Trophoblast cell (in vitro differentiated cells and primary cell): ENCODE results near the gene RETREG3.

Source experiments
- DNase-seq, 2 donors: peaks; one replicate each; pipeline ENCODE4 v3.0.0-alpha.2; 2016
- H2AFZ ChIP-seq: 2 replicates; pipeline ENCODE4 v1.6.1; 2013; ENCODE audit warnings: low read length, moderate library complexity, mild to moderate bottlenecking; ENCODE audit not compliant: insufficient read depth, poor library complexity
- H2AK5ac ChIP-seq: 2 replicates; pipeline ENCODE4 v1.6.1; 2013; ENCODE audit warnings: mild to moderate bottlenecking, low read length
- H2BK120ac ChIP-seq: 2 replicates; pipeline ENCODE4 v1.6.1; 2013; ENCODE audit warnings: low read length, mild to moderate bottlenecking, moderate library complexity; ENCODE audit not compliant: insufficient read depth, poor library complexity
- H2BK12ac ChIP-seq: 2 replicates; pipeline ENCODE4 v1.6.1; 2013; ENCODE audit warnings: mild to moderate bottlenecking, low read length, moderate library complexity
- H2BK5ac ChIP-seq: 2 replicates; pipeline ENCODE4 v1.6.1; 2013; ENCODE audit warnings: low read length, low read depth, moderate library complexity, mild to moderate bottlenecking; ENCODE audit not compliant: poor library complexity
- H3K14ac ChIP-seq: 2 replicates; pipeline ENCODE4 v1.6.1; 2013; ENCODE audit warnings: mild to moderate bottlenecking, low read length
- H3K18ac ChIP-seq: 2 replicates; pipeline ENCODE4 v1.6.1; 2013; ENCODE audit warnings: mild to moderate bottlenecking, low read length
- H3K23ac ChIP-seq: 2 replicates; pipeline ENCODE4 v1.6.1; 2013; ENCODE audit warnings: low read length
- H3K27ac ChIP-seq: 2 replicates; pipeline ENCODE4 v1.5.1; 2013; ENCODE audit warnings: low read depth, mild to moderate bottlenecking, inconsistent platforms, low read length, moderate library complexity
- H3K27me3 ChIP-seq: 2 replicates; pipeline ENCODE4 v1.6.1; 2013; ENCODE audit warnings: inconsistent platforms, mild to moderate bottlenecking, low read length, moderate library complexity; ENCODE audit not compliant: insufficient read depth
- H3K36me3 ChIP-seq, 2 experiments: 1 replicate in 1 of 2; 2 replicates in 1 of 2; pipeline ENCODE4 v1.6.1; 2013; ENCODE audit warnings: low read length in 2 of 2, mild to moderate bottlenecking in 2 of 2, moderate library complexity in 1 of 2; ENCODE audit not compliant: insufficient read depth in 2 of 2, control insufficient read depth in 1 of 2
- H3K4ac ChIP-seq: 2 replicates; pipeline ENCODE4 v1.6.1; 2013; ENCODE audit warnings: low read depth, mild to moderate bottlenecking, low read length, moderate library complexity
- H3K4me1 ChIP-seq, 2 experiments: 1 replicate in 1 of 2; 2 replicates in 1 of 2; pipeline ENCODE4 v1.6.1; 2013; ENCODE audit warnings: low read length in 2 of 2, mild to moderate bottlenecking in 2 of 2, moderate library complexity in 1 of 2; ENCODE audit not compliant: insufficient read depth in 2 of 2, control insufficient read depth in 1 of 2
- H3K4me2 ChIP-seq: 2 replicates; pipeline ENCODE4 v1.6.1; 2013; ENCODE audit warnings: inconsistent platforms, mild to moderate bottlenecking, low read length, moderate library complexity
- H3K4me3 ChIP-seq: 2 replicates; pipeline ENCODE4 v1.5.1; 2013; ENCODE audit warnings: mild to moderate bottlenecking, low read depth, low read length, inconsistent platforms
- H3K79me1 ChIP-seq: one replicate; pipeline ENCODE4 v1.6.1; 2013; ENCODE audit warnings: low read length
- H3K79me2 ChIP-seq: 2 replicates; pipeline ENCODE4 v1.6.1; 2013; ENCODE audit warnings: low read length, mild to moderate bottlenecking; ENCODE audit not compliant: control insufficient read depth, insufficient read depth, poor library complexity
- H3K9ac ChIP-seq: 2 replicates; pipeline ENCODE4 v1.6.1; 2013; ENCODE audit warnings: mild to moderate bottlenecking, low read length
- H3K9me3 ChIP-seq: 2 replicates; pipeline ENCODE4 v1.6.1; 2013; ENCODE audit warnings: low read depth, mild to moderate bottlenecking, control low read depth, inconsistent platforms, low read length; ENCODE audit not compliant: insufficient read depth
- H4K12ac ChIP-seq: 2 replicates; pipeline ENCODE4 v1.6.1; 2013; ENCODE audit warnings: low read depth, mild to moderate bottlenecking, low read length, moderate library complexity
- H4K8ac ChIP-seq: 2 replicates; pipeline ENCODE4 v1.6.1; 2013; ENCODE audit warnings: low read depth, mild to moderate bottlenecking, low read length, moderate library complexity
- H4K91ac ChIP-seq: one replicate; pipeline ENCODE4 v1.6.1; 2013; ENCODE audit warnings: low read depth, mild to moderate bottlenecking, low read length, moderate library complexity
- WGBS: extraction: QIAGEN DNeasy Blood & Tissue Kit; methylation state at CpG from one replicate; pipeline ENCODE4 v1.1.7; 2013; ENCODE audit warnings: missing lambda C conversion rate; ENCODE audit not compliant: insufficient read length, insufficient coverage; ENCODE audit errors: extremely low coverage; 5-methylcytosine and 5-hydroxymethylcytosine counted together

The RETREG3 gene

GRCh38 chr17:42536372-42537155 is 72.6 kb downstream of the RETREG3 start:
- H2BK12ac ChIP-seq: peak overlapping the region; percentile 21
- H3K4me1 ChIP-seq: peaks cover 12 to 19% of the 10 kb centered on the region in 2 experiments
- H4K8ac ChIP-seq: peak overlapping the region; percentile 91
- H3K27me3 ChIP-seq: no peaks in the 10 kb centered on the region
- peak overlapping the region; percentile 78 for H3K4me3 ChIP-seq
- H4K91ac ChIP-seq: peak overlapping the region; percentile 95
- H3K18ac ChIP-seq: peak overlapping the region; percentile 96
- peak overlapping the region; percentile 96 for H3K14ac ChIP-seq
- DNase-seq: peak; percentile 71 to 77
- peak overlapping the region; percentile 84 for H3K4me2 ChIP-seq
- H3K23ac ChIP-seq: no peak overlapping the region
- peak overlapping the region; percentile 81 for H2BK5ac ChIP-seq
- peak overlapping the region; percentile 51 for H3K4ac ChIP-seq
- peak overlapping the region; percentile 42 for H2AK5ac ChIP-seq
- H3K9me3 ChIP-seq: no peaks in the 10 kb centered on the region
- peaks cover 4% of the 10 kb centered on the region for H3K79me2 ChIP-seq
- H2BK120ac ChIP-seq: peak overlapping the region; percentile 26
- peak overlapping the region; percentile 75 for H4K12ac ChIP-seq
- no CpG with 5 or more reads among the region's 65 CpGs for WGBS
- peak overlapping the region; percentile 60 for H3K9ac ChIP-seq
- H3K36me3 ChIP-seq: peaks cover 8 to 10% of the 10 kb centered on the region in 2 experiments
- H3K27ac ChIP-seq: peak overlapping the region; percentile 79
- H2AFZ ChIP-seq: peak overlapping the region; percentile 33
- peaks cover 17% of the 10 kb centered on the region for H3K79me1 ChIP-seq

GRCh38 chr17:42536048-42536371 is 73.2 kb downstream of the RETREG3 start, which contains the start of gene NAGLU:
TSS of gene NAGLU (plus strand) at chr17:42536241. CDS start at chr17:42536273, 32 bp downstream.
- H3K23ac ChIP-seq: no peak within 1 kb of the TSS
- DNase-seq: peak; percentile 90 to 92
- H3K14ac ChIP-seq: peak within 1 kb of the TSS; percentile 96
- peak within 1 kb of the TSS; percentile 51 for H3K4ac ChIP-seq
- H3K4me2 ChIP-seq: peak within 1 kb of the TSS; percentile 84
- peak within 1 kb of the TSS; percentile 79 for H3K27ac ChIP-seq
- peak within 1 kb of the TSS; percentile 96 for H3K18ac ChIP-seq
- peak within 1 kb of the TSS; percentile 26 for H2BK120ac ChIP-seq
- H2BK5ac ChIP-seq: peak within 1 kb of the TSS; percentile 81
- peaks cover 8 to 16% of the 10 kb centered on the region in 2 experiments for H3K4me1 ChIP-seq
- peak within 1 kb of the TSS; percentile 21 for H2BK12ac ChIP-seq
- H4K8ac ChIP-seq: peak within 1 kb of the TSS; percentile 95
- H3K79me1 ChIP-seq: peaks cover 16% of the 10 kb centered on the region
- H3K9me3 ChIP-seq: no peaks in the 10 kb centered on the region
- WGBS: no CpG with 5 or more reads among the region's 40 CpGs
- peak within 1 kb of the TSS; percentile 60 for H3K9ac ChIP-seq
- peak within 1 kb of the TSS; percentile 75 for H4K12ac ChIP-seq
- peak within 1 kb of the TSS; percentile 42 for H2AK5ac ChIP-seq
- peaks cover 4% of the 10 kb centered on the region for H3K79me2 ChIP-seq
- peak within 1 kb of the TSS; percentile 78 for H3K4me3 ChIP-seq
- peak within 1 kb of the TSS; percentile 66 for H2AFZ ChIP-seq
- H4K91ac ChIP-seq: peak within 1 kb of the TSS; percentile 95
- H3K27me3 ChIP-seq: no peaks in the 10 kb centered on the region
- peaks cover 8 to 10% of the 10 kb centered on the region in 2 experiments for H3K36me3 ChIP-seq

GRCh38 chr17:42535155-42536047 is 73.8 kb downstream of the RETREG3 start:
- H3K9me3 ChIP-seq: no peaks in the 10 kb centered on the region
- peak overlapping the region; percentile 6 for H3K14ac ChIP-seq
- no peak overlapping the region for H2BK12ac ChIP-seq
- peaks cover 4% of the 10 kb centered on the region for H3K79me2 ChIP-seq
- H3K4me3 ChIP-seq: peak overlapping the region; percentile 78
- H4K91ac ChIP-seq: peak overlapping the region; percentile 95
- H3K27me3 ChIP-seq: no peaks in the 10 kb centered on the region
- peaks cover 8% of the 10 kb centered on the region in 2 experiments for H3K36me3 ChIP-seq
- no peak overlapping the region for H2BK120ac ChIP-seq
- no peak overlapping the region for H2AK5ac ChIP-seq
- peak overlapping the region; percentile 84 for H3K4me2 ChIP-seq
- peak overlapping the region; percentile 68 for H4K12ac ChIP-seq
- WGBS: no CpG with 5 or more reads among the region's 26 CpGs
- peak overlapping the region; percentile 95 for H4K8ac ChIP-seq
- no peak overlapping the region for H3K27ac ChIP-seq
- peaks cover 7 to 14% of the 10 kb centered on the region in 2 experiments for H3K4me1 ChIP-seq
- peaks cover 17% of the 10 kb centered on the region for H3K79me1 ChIP-seq
- H2AFZ ChIP-seq: peak overlapping the region; percentile 66
- H3K4ac ChIP-seq: peak overlapping the region; percentile 5
- DNase-seq: no peak
- H2BK5ac ChIP-seq: no peak overlapping the region
- peak overlapping the region; percentile 24 for H3K9ac ChIP-seq
- H3K18ac ChIP-seq: peak overlapping the region; percentile 35
- H3K23ac ChIP-seq: no peak overlapping the region
